Stimulated activated CD8-positive, alpha-beta memory T cell treated with anti-CD3 and anti-CD28 coated beads, Interleukin-7, amount 100 ng/mL, for 4 hours (primary cell): ENCODE results near the gene EPHB2.

Source experiments
- DNase-seq, 2 donors: peaks; one replicate each; pipeline ENCODE4 v3.0.0-alpha.2; 2020; ENCODE audit warnings: low read depth in 2 of 2

Gene EPHB2

GRCh38 chr1:22722901-22723550 is 12.4 kb downstream of the EPHB2 start:
- no peak for DNase-seq

- DNase-seq = no peak
These were observed 17.2 kb downstream of the EPHB2 start for GRCh38 chr1:22727873-22728272.

GRCh38 chr1:22728751-22729399 is 18.2 kb downstream of the EPHB2 start:
- no peak for DNase-seq

- DNase-seq = no peak
These were observed 18.7 kb downstream of the EPHB2 start for GRCh38 chr1:22729400-22729773.

GRCh38 chr1:22729912-22730311 is 19.3 kb downstream of the EPHB2 start:
- no peak for DNase-seq

GRCh38 chr1:22731924-22732720 is 21.5 kb downstream of the EPHB2 start:
- DNase-seq = no peak

- DNase-seq = no peak
These were observed 23.0 kb downstream of the EPHB2 start for GRCh38 chr1:22733643-22734042.

- DNase-seq = no peak
These were observed 26.0 kb downstream of the EPHB2 start for GRCh38 chr1:22736501-22737080.

GRCh38 chr1:22737374-22738068 is 26.9 kb downstream of the EPHB2 start:
- no peak for DNase-seq

- no peak for DNase-seq
These were observed 27.4 kb downstream of the EPHB2 start for GRCh38 chr1:22738069-22738435.

GRCh38 chr1:22738522-22738921 is 27.9 kb downstream of the EPHB2 start:
- no peak for DNase-seq

GRCh38 chr1:22739648-22740385 is 29.2 kb downstream of the EPHB2 start:
- DNase-seq = no peak

GRCh38 chr1:22741118-22741517 is 30.5 kb downstream of the EPHB2 start:
- DNase-seq = no peak

- no peak for DNase-seq
These were observed 35.3 kb downstream of the EPHB2 start for GRCh38 chr1:22745669-22746585.

- no peak for DNase-seq
These were observed 36.5 kb downstream of the EPHB2 start for GRCh38 chr1:22747021-22747734.

GRCh38 chr1:22747735-22748073 is 37.1 kb downstream of the EPHB2 start:
- DNase-seq = no peak

- DNase-seq = no peak
These were observed 38.9 kb downstream of the EPHB2 start for GRCh38 chr1:22749503-22749902.

- no peak for DNase-seq
These were observed 39.5 kb downstream of the EPHB2 start for GRCh38 chr1:22749919-22750684.

- DNase-seq = no peak
These were observed 40.0 kb downstream of the EPHB2 start for GRCh38 chr1:22750685-22751051.
